ENCODE results near the gene CPSF4L. TPM values are rescaled to one million over a fixed set of nuclear protein-coding genes. Genes with fewer than 3 reads are reported as not detected.
A peak's percentile ranks its signal among the peaks of the same experiment; 100 is the strongest.

The CPSF4L gene
- total RNA-seq, 2 experiments from 2014 or later: not detected

DNA sequence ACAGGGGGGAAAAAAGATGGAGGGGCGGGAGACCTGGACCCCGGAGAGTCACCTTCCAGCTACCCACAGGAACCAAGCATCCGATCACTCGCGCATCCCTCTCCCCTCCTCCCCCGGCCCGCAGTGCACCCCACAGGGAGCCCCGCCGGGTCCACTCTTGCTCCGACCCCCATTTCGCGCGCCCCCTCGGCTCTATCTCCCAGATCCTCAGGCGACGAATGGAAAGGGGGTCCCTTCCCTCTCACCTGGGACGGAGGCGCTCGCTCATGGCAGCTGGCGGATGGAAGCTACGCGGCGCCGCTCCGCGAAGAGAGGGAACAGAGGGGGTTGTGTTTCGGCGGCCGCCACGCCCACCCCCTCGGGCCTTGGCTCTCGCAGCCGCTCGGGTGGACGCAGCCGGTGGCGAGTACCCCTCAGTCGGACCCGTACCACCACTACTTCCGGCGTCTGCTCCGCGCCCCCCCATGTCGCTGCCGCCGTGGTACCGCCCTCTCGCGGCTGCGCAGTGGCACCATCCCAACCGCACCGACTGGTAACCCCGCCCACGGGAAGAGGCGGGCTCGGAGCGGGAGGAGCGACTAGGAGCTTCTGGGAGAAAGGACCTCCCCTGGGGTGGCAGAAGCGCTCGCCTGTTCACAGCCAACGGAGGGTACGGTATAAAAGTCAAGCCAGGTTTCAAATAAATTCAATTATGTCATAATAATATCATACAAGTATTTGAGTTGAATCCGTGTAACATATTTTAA, 29.7 kb downstream of the CPSF4L start:
- TF ChIP-seq EZH2phosphoT487 (IDR thresholded peaks at IDR 0.05; ENCODE audit: borderline replicate concordance, low read depth, low read length): no peak
- TF ChIP-seq CTCF (conservative IDR thresholded peaks at IDR 0.05; ENCODE audit: low read length): no peak
- Histone ChIP-seq H3K4me2 (ENCODE audit: low read length) (peak overlapping the region; percentile 87), H3K9me2 (ENCODE audit: insufficient read depth, low read length) (no peaks in the 10 kb centered on the region), H3K79me2 (ENCODE audit: insufficient read depth, low read depth, low read length) (peaks cover 74% of the 10 kb centered on the region), H3K36me3 (ENCODE audit: insufficient read depth, low read length) (peaks cover 40% of the 10 kb centered on the region), H3K9me3 (ENCODE audit: low read length) (no peaks in the 10 kb centered on the region), H4K20me1 (ENCODE audit: insufficient read depth, low read length) (peaks cover 33% of the 10 kb centered on the region), H2AFZ (ENCODE audit: low read length) (peak overlapping the region; percentile 75), H3K4me3 (ENCODE audit: low read depth, low read length, poor library complexity, severe bottlenecking) (peak overlapping the region; percentile 83), H3K4me1 (ENCODE audit: insufficient read depth, low read length, poor library complexity, severe bottlenecking) (peaks cover 51% of the 10 kb centered on the region), H3K27ac (ENCODE audit: low read depth, low read length, poor library complexity, severe bottlenecking) (peak overlapping the region; percentile 43)
- ChIA-PET POLR2A (interaction anchor here (0.5 to 3.3 kb wide), 10 partner anchors 9 to 1712 kb away, joined by 3 to 19 read pairs (median 6); no protein-coding TSS in a partner anchor), CTCF (ENCODE audit: unreplicated experiment) (interaction anchor here (0.6 to 2.8 kb wide), 2 partner anchors 504 to 506 kb away, joined by 4 to 9 read pairs; no protein-coding TSS in a partner anchor)
- no TSS peak for BruUV-seq (replicated peaks)
- peak; percentile 99 for DNase-seq (ENCODE audit: low spot score)
- intact Hi-C loops (cut with micrococcal nuclease; ENCODE audit: unreplicated experiment): loop anchor here (1.0 to 2.0 kb wide), 3 partner anchors 41 to 507 kb away; no protein-coding TSS in a partner anchor

DNA sequence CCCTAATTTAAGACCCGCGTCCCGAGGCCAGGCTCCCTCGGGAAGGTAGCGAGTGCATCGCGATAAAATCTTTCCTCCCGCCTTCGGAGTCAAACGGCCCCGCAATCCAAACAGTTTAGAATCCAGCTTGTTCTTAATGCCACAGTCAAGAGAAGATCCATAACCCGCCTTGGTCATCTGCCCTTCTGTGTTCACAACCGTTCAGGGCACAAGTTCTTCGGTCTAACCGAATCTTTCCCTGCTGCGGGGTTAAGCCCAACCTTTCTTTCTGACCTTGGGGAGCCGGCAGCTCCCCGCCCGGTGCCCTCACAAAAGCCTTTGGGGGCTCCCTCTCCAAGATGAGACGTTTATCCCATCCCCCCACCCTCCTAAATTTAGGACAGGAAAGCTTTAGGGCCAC, 30.3 kb downstream of the CPSF4L start:
- TF ChIP-seq EZH2phosphoT487 (IDR thresholded peaks at IDR 0.05; ENCODE audit: borderline replicate concordance, low read depth, low read length): no peak
- TF ChIP-seq CTCF (conservative IDR thresholded peaks at IDR 0.05; ENCODE audit: low read length): no peak
- Histone ChIP-seq H3K36me3 (ENCODE audit: insufficient read depth, low read length) (peaks cover 40% of the 10 kb centered on the region), H3K27ac (ENCODE audit: low read depth, low read length, poor library complexity, severe bottlenecking) (peak overlapping the region; percentile 43), H3K9me2 (ENCODE audit: insufficient read depth, low read length) (no peaks in the 10 kb centered on the region), H4K20me1 (ENCODE audit: insufficient read depth, low read length) (peaks cover 33% of the 10 kb centered on the region), H3K79me2 (ENCODE audit: insufficient read depth, low read depth, low read length) (peaks cover 78% of the 10 kb centered on the region), H2AFZ (ENCODE audit: low read length) (peak overlapping the region; percentile 75), H3K4me3 (ENCODE audit: low read depth, low read length, poor library complexity, severe bottlenecking) (peak overlapping the region; percentile 83), H3K4me2 (ENCODE audit: low read length) (peak overlapping the region; percentile 87), H3K4me1 (ENCODE audit: insufficient read depth, low read length, poor library complexity, severe bottlenecking) (peaks cover 52% of the 10 kb centered on the region), H3K9me3 (ENCODE audit: low read length) (no peaks in the 10 kb centered on the region)
- BruUV-seq (replicated peaks): no TSS peak
- ChIA-PET CTCF (ENCODE audit: unreplicated experiment) (interaction anchor here (2.8 kb wide), 1 partner anchor 505 kb away, joined by 9 read pairs; no protein-coding TSS in a partner anchor), POLR2A (interaction anchor here (0.6 to 3.3 kb wide), 6 partner anchors 9 to 1711 kb away, joined by 3 to 19 read pairs (median 10); no protein-coding TSS in a partner anchor)
- intact Hi-C loops (cut with micrococcal nuclease; ENCODE audit: unreplicated experiment): no loop called here
- peak; percentile 30 for DNase-seq (ENCODE audit: low spot score)

GRCh38 chr17:73230088-73230487, 31.6 kb downstream of the CPSF4L start:
- H3K4me2 ChIP-seq (ENCODE audit: low read length): peak overlapping the region; percentile 87
- no peaks in the 10 kb centered on the region for H3K9me3 ChIP-seq (ENCODE audit: low read length)
- H3K9me2 ChIP-seq (ENCODE audit: insufficient read depth, low read length): no peaks in the 10 kb centered on the region
- peaks cover 83% of the 10 kb centered on the region for H3K79me2 ChIP-seq (ENCODE audit: insufficient read depth, low read depth, low read length)
- peaks cover 36% of the 10 kb centered on the region for H3K36me3 ChIP-seq (ENCODE audit: insufficient read depth, low read length)
- H3K27ac ChIP-seq (ENCODE audit: low read depth, low read length, poor library complexity, severe bottlenecking): no peak overlapping the region
- ChIA-PET CTCF (ENCODE audit: unreplicated experiment) (no interaction called here), POLR2A (interaction anchor here (3.3 kb wide), 1 partner anchor 35 kb away, joined by 19 read pairs; no protein-coding TSS in a partner anchor)
- peaks cover 52% of the 10 kb centered on the region for H3K4me1 ChIP-seq (ENCODE audit: insufficient read depth, low read length, poor library complexity, severe bottlenecking)
- no peak for TF ChIP-seq CTCF (conservative IDR thresholded peaks at IDR 0.05; ENCODE audit: low read length)
- TF ChIP-seq EZH2phosphoT487 (IDR thresholded peaks at IDR 0.05; ENCODE audit: borderline replicate concordance, low read depth, low read length): no peak
- no TSS peak for BruUV-seq (replicated peaks)
- DNase-seq (ENCODE audit: low spot score): no peak
- no peak overlapping the region for H3K4me3 ChIP-seq (ENCODE audit: low read depth, low read length, poor library complexity, severe bottlenecking)
- intact Hi-C loops (cut with micrococcal nuclease; ENCODE audit: unreplicated experiment): no loop called here
- H2AFZ ChIP-seq (ENCODE audit: low read length): no peak overlapping the region
- peaks cover 33% of the 10 kb centered on the region for H4K20me1 ChIP-seq (ENCODE audit: insufficient read depth, low read length)

Data from OCI-LY7 (cell line).